Endothelial cell of umbilical vein (primary cell): ENCODE measurements around the gene CLDN15. TPM values are rescaled to one million over a fixed set of nuclear protein-coding genes. Genes with fewer than 3 reads are reported as not detected.

Experiments used
- BruUV-seq: library from RNA; stranded (reverse); fragments of 400-500 nt; replicated peaks from 2 replicates; lab custom pipeline; 2021; lab: Mats Ljungman, UMichigan
- CTCF ChIA-PET: fragments of 300-600, 350-600 bp; sonication (Branson Sonifier 250); formaldehyde crosslinking; loops from one replicate; lab custom pipeline; 2021; ENCODE audit warnings: antibody characterized with exemption, inconsistent platforms; lab: Charles Lee
- POLR2A ChIA-PET: fragments of 300-600, 350-600 bp; sonication (Branson Sonifier 250); formaldehyde crosslinking; loops from one replicate; lab custom pipeline; 2021; ENCODE audit warnings: antibody characterized with exemption, inconsistent platforms; lab: Charles Lee
- DNase-seq: peaks from one replicate; pipeline ENCODE4 v3.0.0-alpha.2; 2011; ENCODE audit warnings: low read depth, low spot score
- FAIRE-seq: peaks from 2 replicates; lab custom pipeline; 2011; peaks lifted over from hg19 to GRCh38; lab: Jason Lieb, UNC
- H2AFZ ChIP-seq: 2 replicates; pipeline ENCODE4 v1.6.0; 2012; ENCODE audit warnings: low read depth, low read length, control low read depth, inconsistent platforms
- H3K27ac ChIP-seq: 2 replicates; pipeline ENCODE4 v1.5.1; 2011; ENCODE audit warnings: low read depth, mild to moderate bottlenecking, control low read depth, low read length, moderate library complexity; ENCODE audit not compliant: insufficient read depth
- H3K27me3 ChIP-seq, 2 experiments: 2 replicates each; pipeline versions ENCODE4 v1.6.0 to v1.6.1; 2011; ENCODE audit warnings: low read length in 2 of 2, mixed read lengths in 1 of 2; ENCODE audit not compliant: control insufficient read depth in 2 of 2, insufficient read depth in 2 of 2
- H3K36me3 ChIP-seq, 2 experiments: 2 replicates in 1 of 2; 3 replicates in 1 of 2; pipeline ENCODE4 v1.5.1; 2011; ENCODE audit warnings: low read length in 2 of 2, mild to moderate bottlenecking in 1 of 2, moderate library complexity in 1 of 2; ENCODE audit not compliant: control insufficient read depth in 2 of 2, insufficient read depth in 2 of 2; ENCODE audit errors: extremely low read depth in 1 of 2
- H3K4me1 ChIP-seq: 3 replicates; pipeline ENCODE4 v1.5.1; 2011; ENCODE audit warnings: mild to moderate bottlenecking, low read length; ENCODE audit not compliant: control insufficient read depth, insufficient read depth; ENCODE audit errors: extremely low read depth
- H3K4me2 ChIP-seq: 2 replicates; pipeline ENCODE4 v1.6.1; 2011; ENCODE audit warnings: low read length, control low read depth, mixed read lengths; ENCODE audit not compliant: insufficient read depth
- H3K4me3 ChIP-seq, 3 experiments: fragments of 200-600 bp in 1 of 3; sonication (generic), shearing (Covaris generic) in 1 of 3; replicated peaks in 1 of 3; 2 replicates each; pipeline ENCODE4 v1.5.1; 2011 to 2016; ENCODE audit warnings: control low read depth in 3 of 3, low read length in 3 of 3, mild to moderate bottlenecking in 2 of 3, inconsistent platforms in 1 of 3, low read depth in 1 of 3, moderate library complexity in 1 of 3; ENCODE audit not compliant: insufficient read depth in 1 of 3
- H3K79me2 ChIP-seq: 2 replicates; pipeline ENCODE4 v1.6.0; 2012; ENCODE audit warnings: low read length, inconsistent platforms; ENCODE audit not compliant: control insufficient read depth, insufficient read depth
- H3K9ac ChIP-seq: replicated peaks from 2 replicates; pipeline ENCODE3; 2011; ENCODE audit warnings: low read length, control low read depth; ENCODE audit not compliant: insufficient read depth; ENCODE audit errors: extremely low read depth
- H3K9me1 ChIP-seq: replicated peaks from 3 replicates; pipeline ENCODE4 v1.6.0; 2011; ENCODE audit warnings: mild to moderate bottlenecking, low read length; ENCODE audit not compliant: control insufficient read depth, insufficient read depth; ENCODE audit errors: extremely low read depth
- H3K9me3 ChIP-seq: replicated peaks from 2 replicates; pipeline ENCODE4 v1.5.1; 2012; ENCODE audit warnings: low read length, inconsistent platforms; ENCODE audit not compliant: control insufficient read depth, insufficient read depth
- H4K20me1 ChIP-seq: replicated peaks from 2 replicates; pipeline ENCODE3; 2011; ENCODE audit warnings: mild to moderate bottlenecking, low read length; ENCODE audit not compliant: control insufficient read depth, insufficient read depth; ENCODE audit errors: extremely low read depth
- CTCF ChIP-seq, 2 donors: IDR thresholded peaks; 1 replicate in 1 of 2; 2 replicates in 1 of 2; pipeline ENCODE4 v1.5.1; 2011; ENCODE audit warnings: low read length in 2 of 2, mild to moderate bottlenecking in 2 of 2, moderate library complexity in 2 of 2, control low read depth in 1 of 2, inconsistent platforms in 1 of 2, low read depth in 1 of 2; ENCODE audit not compliant: insufficient read depth in 1 of 2; ENCODE audit errors: extremely low read depth in 1 of 2
- FOS ChIP-seq: IDR thresholded peaks from 2 replicates; pipeline ENCODE4 v1.6.1; 2011; ENCODE audit warnings: mild to moderate bottlenecking, low read length, moderate library complexity, borderline replicate concordance; ENCODE audit not compliant: insufficient read depth
- GATA2 ChIP-seq: IDR thresholded peaks from 2 replicates; pipeline ENCODE4 v1.7.0; 2011; ENCODE audit warnings: low read depth, mild to moderate bottlenecking, moderate library complexity, mixed read lengths, low read length; ENCODE audit not compliant: insufficient read length, insufficient read depth
- JUN ChIP-seq: IDR thresholded peaks from 2 replicates; pipeline ENCODE4 v1.6.1; 2011; ENCODE audit warnings: borderline replicate concordance, low read depth; ENCODE audit not compliant: insufficient read length, insufficient read depth
- MAX ChIP-seq: IDR thresholded peaks from 2 replicates; pipeline ENCODE4 v1.6.1; 2011; ENCODE audit not compliant: insufficient read depth, insufficient read length
- MYC ChIP-seq: IDR thresholded peaks from one replicate; pipeline ENCODE4 v1.6.1; 2011; ENCODE audit warnings: mild to moderate bottlenecking, low read depth, low read length
- POLR2A ChIP-seq: IDR thresholded peaks from 2 replicates; pipeline ENCODE4 v1.6.1; 2012; ENCODE audit warnings: low read depth, mild to moderate bottlenecking, control low read depth, low read length
- POLR2AphosphoS5 ChIP-seq: IDR thresholded peaks from 2 replicates; pipeline ENCODE4 v1.6.1; 2012; ENCODE audit warnings: low read depth, mild to moderate bottlenecking, control low read depth, low read length, moderate library complexity; ENCODE audit not compliant: insufficient read depth
- dilution Hi-C: fragments of 300-500 bp; cut with MboI; formaldehyde crosslinking; loops from one replicate; pipeline ENCODE4 v1.15.0; 2019; ENCODE audit warnings: low sequenced_read_pairs; ENCODE audit not compliant: extremely low pct_ligation_motif_present
- intact Hi-C: fragments of 100-400 bp; cut with micrococcal nuclease; formaldehyde crosslinking; loops from one replicate; pipeline ENCODE4 v1.10.0; 2022
- polyA plus RNA-seq, 4 experiments: library from polyadenylated mRNA; depleted of rRNA in 3 of 4; stranded (reverse) in 3 of 4; unstranded in 1 of 4; fragments of >200 nt; gene quantifications; 2 replicates each; pipeline versions ENCODE4 v1.2.1 to v1.2.3, GENCODE V29; 2011 to 2012; ENCODE audit warnings: missing spikeins in 1 of 4
- total RNA-seq: library from RNA; stranded (reverse); gene quantifications from 2 replicates; pipeline ENCODE4 v1.2.3, GENCODE V29; 2021

The CLDN15 gene
- total and polyA plus RNA-seq, 2 donors (not counting 3 experiments of a cell fraction or from before 2014, with no cell fraction given): 11.3 to 17.7 TPM

DNA sequence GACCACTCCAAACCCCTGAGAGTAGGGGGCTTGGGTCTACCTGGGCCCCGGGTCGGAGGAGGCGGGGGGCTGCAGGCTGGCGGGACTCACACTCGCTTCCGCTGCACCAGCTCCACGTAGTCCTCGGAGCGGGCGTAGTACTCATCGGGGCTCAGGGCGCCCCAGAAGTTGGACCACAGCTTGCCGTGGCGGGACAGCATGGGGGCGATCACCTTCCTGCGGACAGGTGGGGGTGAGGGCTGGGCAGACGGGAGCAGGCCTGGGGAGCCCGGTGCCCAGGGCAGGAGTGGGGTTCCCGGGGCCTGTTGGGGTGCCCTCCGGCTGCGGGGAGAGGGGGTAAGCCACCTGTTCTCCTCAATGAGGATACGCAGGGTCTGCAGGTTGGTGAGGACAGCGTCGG, 26.1 kb downstream of the CLDN15 start:
- Histone ChIP-seq H3K9me1 (no peaks in the 10 kb centered on the region), H3K4me2 (no peak overlapping the region), H3K36me3 (peaks cover 14 to 40% of the 10 kb centered on the region in 2 experiments), H3K4me3 (no peak overlapping the region), H2AFZ (no peak overlapping the region), H3K4me1 (peaks cover 6% of the 10 kb centered on the region), H3K27ac (no peak overlapping the region), H3K9me3 (no peaks in the 10 kb centered on the region), H3K27me3 (no peaks in the 10 kb centered on the region), H3K9ac (no peak overlapping the region), H4K20me1 (no peaks in the 10 kb centered on the region), H3K79me2 (peaks cover 15% of the 10 kb centered on the region)
- BruUV-seq: no TSS peak
- DNase-seq: no peak
- ChIA-PET CTCF (interaction anchor here (1.7 kb wide), 1 partner anchor 19 kb away, joined by 6 read pairs; no protein-coding TSS in a partner anchor), POLR2A (no interaction called here)
- dilution Hi-C loops (no loop called here), intact Hi-C loops (no loop called here)
- FAIRE-seq: no peak
- TF ChIP-seq POLR2AphosphoS5 (no peak), MYC (no peak), GATA2 (no peak), CTCF (IDR thresholded peaks at IDR 0.05; ENCODE audit: extremely low read depth in 1 of 2, insufficient read depth in 1 of 2, low read depth in 1 of 2, low read length in 2 of 2) (no peak), POLR2A (no peak), JUN (no peak), FOS (no peak), MAX (no peak)
